Breast epithelium (tissue), 3 donors: ENCODE measurements around the gene FZD4.

Source experiments
- CTCF ChIP-seq, 3 donors: fragments of 450-650 bp; IDR thresholded peaks; one replicate each; pipeline ENCODE4 v1.5.1; 2016 to 2017; ENCODE audit warnings: antibody characterized with exemption in 3 of 3, mild to moderate bottlenecking in 3 of 3, moderate library complexity in 3 of 3
- POLR2A ChIP-seq: fragments of 450-650 bp; IDR thresholded peaks from one replicate; pipeline ENCODE4 v1.6.1; 2016; ENCODE audit warnings: antibody characterized with exemption, mild to moderate bottlenecking, moderate library complexity
- POLR2AphosphoS5 ChIP-seq, 3 donors: sonication (generic); formaldehyde crosslinking; IDR thresholded peaks; one replicate each; pipeline ENCODE4 v1.6.1; 2017; ENCODE audit warnings: antibody characterized with exemption in 3 of 3

- no peak for TF ChIP-seq CTCF (IDR thresholded peaks at IDR 0.05)
- no peak for TF ChIP-seq POLR2AphosphoS5 (IDR thresholded peaks at IDR 0.05)
- no peak for TF ChIP-seq POLR2A
Measured at GRCh38 chr11:86898689-86899088, 56.5 kb downstream of the FZD4 start.
